HG02759 (cell line): Measurements from ENCODE around the gene SND1.
A peak's percentile ranks its signal among the peaks of the same experiment; 100 is the strongest.

ENCODE experiments used
- ATAC-seq: cut with Tn5 transposase; IDR thresholded peaks from one replicate; pipeline ENCODE4 v1.9.1; 2021; ENCODE audit warnings: mild to moderate bottlenecking, moderate library complexity; ENCODE audit not compliant: unreplicated experiment

The SND1 gene

GRCh38 chr7:127798023-127798422, 146.0 kb downstream of the SND1 start:
- ATAC-seq = no peak

GRCh38 chr7:127798769-127799372, 146.9 kb downstream of the SND1 start:
- no peak for ATAC-seq

- ATAC-seq = no peak
Observed at GRCh38 chr7:127799535-127800305, 147.7 kb downstream of the SND1 start.

- no peak for ATAC-seq
Observed at GRCh38 chr7:127802845-127803244, 150.9 kb downstream of the SND1 start.

GRCh38 chr7:127803626-127804025, 151.6 kb downstream of the SND1 start:
- no peak for ATAC-seq

- ATAC-seq = no peak
Observed at GRCh38 chr7:127807340-127807739, 155.3 kb downstream of the SND1 start.

GRCh38 chr7:127807829-127808228, 155.8 kb downstream of the SND1 start:
- no peak for ATAC-seq

GRCh38 chr7:127809261-127809702, 157.3 kb downstream of the SND1 start:
- ATAC-seq = peak; percentile 59

GRCh38 chr7:127810113-127810512, 158.1 kb downstream of the SND1 start:
- no peak for ATAC-seq

GRCh38 chr7:127810696-127811660, 159.0 kb downstream of the SND1 start:
- no peak for ATAC-seq

GRCh38 chr7:127812540-127812939, 160.5 kb downstream of the SND1 start:
- no peak for ATAC-seq

GRCh38 chr7:127813991-127814541, 162.1 kb downstream of the SND1 start:
- no peak for ATAC-seq

GRCh38 chr7:127815631-127816145, 163.7 kb downstream of the SND1 start:
- ATAC-seq = no peak

GRCh38 chr7:127816354-127817190, 164.6 kb downstream of the SND1 start:
- no peak for ATAC-seq

- ATAC-seq = no peak
Observed at GRCh38 chr7:127817466-127817865, 165.5 kb downstream of the SND1 start.

GRCh38 chr7:127818306-127818705, 166.3 kb downstream of the SND1 start:
- ATAC-seq = no peak

- ATAC-seq = no peak
Observed at GRCh38 chr7:127819975-127820731, 168.2 kb downstream of the SND1 start.

GRCh38 chr7:127820732-127821085, 168.7 kb downstream of the SND1 start:
- no peak for ATAC-seq

GRCh38 chr7:127821146-127821545, 169.2 kb downstream of the SND1 start:
- no peak for ATAC-seq
